ENCODE data around the gene GSTO2.

Gene GSTO2

DNA sequence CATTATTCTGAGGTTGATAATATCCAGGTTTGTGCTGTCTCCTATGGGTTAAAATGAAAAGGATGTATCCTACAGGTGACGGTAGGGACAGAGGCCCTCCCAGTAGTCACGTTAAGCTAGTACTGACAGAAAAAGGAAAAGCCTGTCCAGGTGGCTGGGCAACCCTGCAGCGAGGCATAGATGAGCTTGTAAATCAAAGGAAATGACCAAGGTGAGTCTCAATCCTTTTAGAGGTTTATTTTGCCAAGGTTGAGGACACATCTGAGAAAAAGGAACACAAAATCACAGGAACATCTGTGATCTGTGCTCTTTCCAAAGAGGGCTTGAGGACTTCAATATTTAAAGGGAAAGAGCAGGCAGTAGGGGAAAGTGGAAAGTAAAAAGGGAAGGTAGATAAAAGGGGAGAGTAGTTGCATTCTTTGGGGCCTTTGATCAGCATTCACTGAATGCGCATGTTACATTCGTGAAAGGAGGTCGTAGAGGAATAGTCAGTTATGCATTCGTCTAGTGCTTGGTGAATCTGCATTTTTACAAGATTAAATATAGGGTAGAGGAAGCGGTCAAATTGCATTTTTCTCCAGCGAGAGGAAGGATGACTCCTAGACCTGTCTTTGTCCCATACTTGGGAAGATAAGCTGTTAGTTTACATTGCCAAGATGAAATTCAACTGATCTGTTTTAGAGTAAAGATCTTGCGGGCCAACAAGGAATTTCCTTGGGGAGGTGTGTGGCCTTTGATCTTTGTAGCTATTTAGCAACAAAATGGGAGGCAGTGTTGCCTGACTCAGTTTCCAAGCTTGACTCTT is 15.2 kb upstream of the GSTO2 start:
- no peak for DNase-seq (ENCODE audit: low spot score)

DNA sequence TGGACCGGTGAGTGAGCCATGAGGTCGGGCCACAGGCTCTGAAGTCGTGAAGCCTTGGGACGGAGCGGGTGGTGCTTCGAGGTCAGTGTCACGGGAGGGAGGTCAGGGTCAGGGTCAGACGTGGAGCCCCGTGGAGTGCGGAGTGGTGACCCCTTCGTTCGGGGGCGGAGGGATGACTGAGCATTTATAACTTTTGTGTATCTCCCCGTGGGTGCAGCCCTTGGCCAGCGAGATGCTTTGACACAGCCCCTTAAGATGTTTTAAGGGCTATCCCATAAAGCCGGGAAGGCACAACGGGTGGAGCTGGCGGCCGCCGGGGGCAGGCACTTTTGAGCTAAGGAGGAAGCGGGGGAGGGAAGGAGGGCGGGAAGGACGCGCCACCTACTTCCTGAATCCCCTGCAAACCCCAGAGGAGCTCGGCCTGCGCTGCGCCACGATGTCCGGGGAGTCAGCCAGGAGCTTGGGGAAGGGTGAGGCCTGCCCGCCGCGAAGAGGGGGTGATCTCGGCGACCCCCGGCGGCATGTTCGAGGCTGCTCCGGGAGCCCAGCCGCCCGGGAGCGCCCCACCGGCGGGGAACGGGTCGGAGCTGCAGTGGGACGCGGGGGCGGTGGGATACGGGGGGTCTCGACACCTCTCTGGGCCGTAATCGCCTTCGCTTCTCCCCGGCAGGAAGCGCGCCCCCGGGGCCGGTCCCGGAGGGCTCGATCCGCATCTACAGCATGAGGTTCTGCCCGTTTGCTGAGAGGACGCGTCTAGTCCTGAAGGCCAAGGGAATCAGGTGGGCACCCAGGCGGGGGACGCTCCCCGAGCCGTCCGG is 14.3 kb upstream of the GSTO2 start, which contains the start of gene GSTO1:
GSTO1 (plus strand) TSS at position 400 of the 818 bp plus-strand sequence; CDS start at position 437, 37 bp downstream.
- DNase-seq (ENCODE audit: low spot score) = peak; percentile 73

DNA sequence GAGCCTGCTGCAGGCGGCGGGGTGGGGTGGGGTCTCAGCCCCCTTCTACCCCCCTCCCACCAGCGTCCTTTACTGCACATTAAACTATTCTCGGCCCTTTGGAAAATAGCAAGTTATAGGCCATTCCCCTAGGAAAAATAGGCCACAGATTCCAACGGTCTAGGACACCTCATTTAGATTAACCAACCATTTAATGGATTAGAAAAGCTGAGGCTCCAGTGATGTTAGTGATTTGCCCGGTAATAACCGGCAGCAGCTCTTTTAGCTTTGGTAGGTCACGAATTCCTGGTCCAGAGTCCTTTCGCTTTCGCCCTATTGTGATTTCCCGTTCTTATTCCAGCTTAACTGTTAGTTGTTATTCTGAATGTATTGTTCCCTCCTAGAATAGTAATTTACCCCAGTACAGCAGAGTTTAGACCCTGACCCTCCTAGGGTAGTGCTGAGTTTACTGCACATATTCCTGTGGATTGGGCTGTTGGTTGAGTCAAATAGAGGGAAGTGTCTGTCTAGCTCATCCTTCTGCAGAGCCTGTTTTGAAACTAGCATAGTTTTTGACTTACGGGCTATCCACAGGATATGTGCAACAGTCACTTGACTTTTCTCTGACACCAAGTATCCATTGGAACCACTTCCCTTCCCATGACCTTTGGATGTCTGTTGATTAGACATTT is 13.5 kb upstream of the GSTO2 start:
- DNase-seq (ENCODE audit: low spot score) = no peak

DNA sequence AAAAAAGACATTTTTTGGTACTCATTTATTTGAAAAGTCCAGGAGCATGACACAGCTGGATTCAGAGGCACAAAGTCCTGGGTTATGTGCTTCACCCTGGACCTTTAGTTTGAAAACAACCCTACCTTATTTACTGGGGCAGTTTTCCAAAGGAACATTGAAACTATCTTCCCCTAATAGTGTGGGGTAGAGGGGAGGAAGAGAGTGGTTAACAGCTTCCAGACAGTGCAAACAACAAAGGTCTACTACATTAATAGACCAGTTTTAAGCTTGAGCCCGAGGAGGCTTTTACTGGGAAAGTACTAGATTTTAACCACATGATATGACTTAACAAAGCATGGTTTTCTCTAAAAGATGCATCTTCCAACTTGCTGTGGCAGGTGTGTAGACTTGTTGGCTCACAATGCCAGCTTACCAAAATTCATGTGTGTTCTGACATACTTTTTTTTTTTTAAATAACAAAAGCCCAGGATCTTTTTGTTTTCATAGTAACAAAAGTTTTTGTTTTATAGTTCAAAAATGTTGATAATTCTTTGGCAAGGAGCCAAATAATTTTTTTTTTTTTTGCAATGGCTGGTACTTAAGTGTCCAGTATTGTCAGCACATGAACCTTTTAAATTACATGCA is 12.5 kb upstream of the GSTO2 start:
- no peak for DNase-seq (ENCODE audit: low spot score)

DNA sequence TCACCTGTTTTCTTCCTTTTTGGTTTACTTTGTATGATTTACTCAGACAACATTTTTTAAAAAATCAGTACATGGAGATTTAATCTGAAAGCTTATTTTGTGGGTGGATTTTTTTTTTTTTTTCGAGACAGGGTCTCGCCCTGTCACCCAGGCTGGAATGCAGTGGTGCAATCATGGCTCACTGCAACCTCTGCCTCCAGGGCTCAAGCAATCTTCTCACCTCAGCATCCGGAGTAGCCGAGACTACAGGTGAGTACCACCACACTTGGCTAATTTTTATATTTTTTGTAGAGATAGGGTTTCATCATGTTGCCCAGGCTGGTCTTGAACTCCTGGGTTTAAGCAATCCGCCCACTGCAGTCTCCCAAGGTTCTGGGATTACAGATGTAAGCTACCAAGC is 11.7 kb upstream of the GSTO2 start:
- no peak for DNase-seq (ENCODE audit: low spot score)

DNA sequence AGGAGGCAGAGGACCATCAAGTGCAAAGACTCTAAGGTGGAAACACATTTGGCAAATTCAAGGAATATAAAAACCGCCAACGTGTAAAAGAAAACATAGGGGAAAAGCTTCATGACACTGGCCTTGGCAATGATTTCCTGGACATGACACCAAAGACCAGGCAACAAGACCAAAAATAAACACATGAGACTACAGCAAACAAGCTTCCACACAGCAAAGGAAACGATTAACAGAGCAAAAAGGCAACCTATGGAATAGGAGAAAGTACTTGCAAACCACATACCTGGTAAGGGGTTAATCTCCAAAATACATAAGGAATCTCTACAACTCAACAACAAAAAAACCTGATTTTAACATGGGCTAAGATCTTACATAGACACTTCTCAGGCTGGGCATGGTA is 10.8 kb upstream of the GSTO2 start:
- no peak for DNase-seq (ENCODE audit: low spot score)

DNA sequence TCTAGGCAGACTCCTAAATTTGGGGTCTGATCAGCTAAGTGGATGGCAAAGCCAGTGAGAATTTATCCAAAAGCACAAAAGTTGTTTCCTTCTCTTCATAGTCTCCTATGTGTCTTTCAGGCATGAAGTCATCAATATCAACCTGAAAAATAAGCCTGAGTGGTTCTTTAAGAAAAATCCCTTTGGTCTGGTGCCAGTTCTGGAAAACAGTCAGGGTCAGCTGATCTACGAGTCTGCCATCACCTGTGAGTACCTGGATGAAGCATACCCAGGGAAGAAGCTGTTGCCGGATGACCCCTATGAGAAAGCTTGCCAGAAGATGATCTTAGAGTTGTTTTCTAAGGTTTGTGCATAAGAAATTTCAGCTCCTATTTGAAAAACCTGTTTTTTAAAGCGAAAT is 9.5 kb upstream of the GSTO2 start:
- no peak for DNase-seq (ENCODE audit: low spot score)

DNA sequence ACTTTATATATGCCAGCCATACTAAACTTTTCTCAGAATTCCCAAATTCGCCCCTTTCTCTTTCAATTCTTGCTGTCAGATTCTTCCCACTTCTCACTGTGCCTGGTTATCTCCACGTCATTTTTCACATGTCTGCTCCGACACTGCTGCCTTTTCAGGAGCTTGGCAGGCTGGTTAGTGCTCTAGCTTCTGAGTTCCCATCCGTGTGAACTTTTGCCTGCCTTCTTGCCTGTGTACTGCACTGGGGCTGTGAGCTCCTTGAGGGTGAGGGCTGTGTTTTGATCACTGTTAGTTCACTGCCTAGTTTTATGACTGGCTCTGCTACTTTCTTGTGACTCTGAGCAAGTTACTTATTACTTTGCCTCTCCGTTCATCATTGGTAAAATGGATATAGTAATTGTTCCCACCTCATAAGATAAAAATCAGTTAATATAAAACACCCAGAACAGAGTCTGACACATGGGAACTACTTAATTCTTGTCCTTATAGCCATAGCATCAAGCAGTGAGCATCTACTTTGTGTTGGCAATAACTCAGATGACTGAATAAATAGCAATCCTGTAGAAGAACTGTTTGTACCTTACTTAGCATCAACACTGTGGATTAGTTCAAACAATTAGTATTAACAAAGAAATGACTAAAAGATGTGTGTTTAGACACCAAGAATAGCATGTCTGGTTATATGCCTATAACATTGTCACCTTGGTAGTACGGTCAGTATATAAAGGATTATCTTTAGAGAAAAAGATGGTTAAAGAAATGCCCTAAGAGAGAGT is 8.8 kb upstream of the GSTO2 start:
- no peak for DNase-seq (ENCODE audit: low spot score)

DNA sequence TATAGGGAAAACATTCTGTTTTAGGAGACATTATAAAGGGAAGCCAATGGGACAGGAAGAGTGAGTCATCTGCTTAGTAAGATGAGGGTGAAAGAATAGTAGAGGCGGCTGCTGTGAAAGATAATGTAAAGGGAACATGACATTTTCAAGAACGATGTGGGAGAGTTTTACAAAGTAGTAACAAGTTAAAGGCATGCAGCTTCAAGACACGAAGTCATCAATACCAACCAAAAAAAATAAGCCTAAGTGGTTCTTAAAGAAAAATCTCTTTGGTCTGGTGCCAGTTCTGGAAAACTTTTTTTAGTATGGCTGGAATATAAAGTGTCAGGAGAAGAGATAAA is 8.2 kb upstream of the GSTO2 start:
- DNase-seq (ENCODE audit: low spot score) = peak; percentile 60

DNA sequence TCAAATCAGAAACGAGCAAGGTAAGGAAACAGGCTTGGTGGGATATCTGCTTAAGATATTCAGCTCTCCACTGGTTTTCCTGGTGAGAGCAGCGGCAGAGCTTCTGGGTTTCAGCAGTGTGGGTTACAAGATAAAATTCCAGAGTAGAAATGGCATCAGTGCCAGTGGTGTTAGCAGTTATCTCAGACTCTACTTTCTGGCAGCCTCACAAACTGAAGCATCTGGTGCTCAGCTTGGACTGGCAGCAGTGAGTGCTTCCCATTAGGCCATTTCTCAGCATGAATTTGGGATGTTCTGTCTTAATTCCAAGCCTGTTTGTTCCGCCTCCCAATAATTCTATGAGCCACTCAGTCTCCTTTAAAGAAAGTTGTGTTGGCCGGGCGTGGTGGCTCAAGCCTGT is 6.9 kb upstream of the GSTO2 start:
- DNase-seq (ENCODE audit: low spot score) = no peak

DNA sequence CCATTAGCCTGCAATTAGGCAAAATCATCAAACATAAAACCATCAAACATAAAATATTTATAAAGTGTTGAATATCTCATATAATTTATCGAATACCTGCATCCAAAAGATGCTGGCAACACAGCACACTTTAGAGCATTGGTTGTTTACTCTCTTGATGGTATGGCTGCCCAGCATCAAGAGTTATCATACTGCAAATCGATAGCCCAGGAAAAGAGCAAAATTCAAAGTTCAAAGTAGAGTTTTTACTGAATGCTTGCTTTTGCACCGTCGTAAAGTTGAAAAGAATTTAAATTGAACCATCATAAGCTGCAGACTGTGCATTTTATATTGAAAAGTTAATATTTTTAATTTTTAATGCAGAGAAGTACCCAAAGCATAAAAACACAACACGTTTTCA is 4.2 kb upstream of the GSTO2 start:
- DNase-seq (ENCODE audit: low spot score) = no peak

DNA sequence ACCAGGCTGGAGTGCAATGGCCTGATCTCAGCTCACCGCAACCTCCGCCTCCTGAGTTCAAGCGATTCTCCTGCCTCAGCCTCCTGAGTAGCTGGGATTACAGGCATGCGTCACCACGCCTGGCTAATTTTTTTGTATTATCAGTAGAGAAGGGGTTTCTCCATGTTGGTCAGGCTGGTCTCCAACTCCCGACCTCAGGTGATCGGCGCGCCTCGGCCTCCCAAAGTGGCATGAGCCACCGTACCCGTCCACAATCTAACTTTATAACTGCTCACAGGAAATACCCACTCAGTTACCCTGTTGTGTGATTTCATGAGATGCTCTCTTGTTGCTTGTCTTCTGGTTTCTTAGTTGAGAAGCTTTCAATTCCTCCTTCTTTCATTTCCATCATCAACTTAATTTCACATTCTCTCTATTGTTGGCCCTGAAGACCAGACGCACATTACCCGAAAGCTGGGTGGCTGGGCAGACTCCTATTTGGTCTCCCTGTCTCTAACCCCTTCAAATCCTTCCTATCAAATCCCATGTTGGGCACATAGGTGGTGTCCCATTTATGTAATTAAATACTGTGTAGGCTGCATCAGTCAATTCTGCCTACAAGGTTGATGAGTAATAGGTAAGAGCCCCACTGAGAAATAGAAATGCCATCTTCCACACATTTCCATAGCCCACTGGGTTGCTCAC is 1.1 kb upstream of the GSTO2 start:
- no peak for DNase-seq (ENCODE audit: low spot score)

DNA sequence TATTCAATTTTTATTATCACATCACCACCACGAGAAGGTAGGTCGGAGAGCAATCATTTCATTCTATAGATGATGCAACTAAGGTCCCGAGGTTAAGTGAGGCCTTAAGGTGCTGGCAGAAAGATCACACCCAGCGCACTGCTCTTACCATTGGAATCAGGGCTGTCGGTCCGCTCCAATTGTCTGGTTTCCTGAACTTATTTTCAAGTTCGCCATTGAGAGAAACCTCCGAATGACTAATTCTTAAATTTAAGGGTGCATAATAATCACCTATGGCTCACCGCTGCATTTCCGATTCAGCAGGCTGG is 625 bp upstream of the GSTO2 start:
- DNase-seq (ENCODE audit: low spot score) = no peak

DNA sequence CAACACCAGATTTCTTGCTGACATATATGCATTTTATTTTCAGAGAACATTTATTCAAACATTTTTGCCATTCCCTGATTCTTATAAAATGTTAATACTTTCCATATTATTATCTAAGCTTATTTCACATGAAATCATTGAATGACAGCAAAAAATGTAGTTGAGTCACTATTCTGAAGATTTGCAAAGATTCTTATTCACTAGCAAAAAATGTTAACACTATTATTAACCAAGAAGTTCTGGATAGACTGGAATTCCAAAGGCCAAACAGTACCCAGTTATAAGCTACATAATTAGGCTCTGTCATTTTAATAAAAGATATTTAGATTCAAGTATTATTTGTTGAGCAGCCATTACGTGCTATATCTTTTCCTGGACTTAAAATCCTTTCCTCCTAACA is 4.3 kb downstream of the GSTO2 start:
- DNase-seq (ENCODE audit: low spot score) = no peak

DNA sequence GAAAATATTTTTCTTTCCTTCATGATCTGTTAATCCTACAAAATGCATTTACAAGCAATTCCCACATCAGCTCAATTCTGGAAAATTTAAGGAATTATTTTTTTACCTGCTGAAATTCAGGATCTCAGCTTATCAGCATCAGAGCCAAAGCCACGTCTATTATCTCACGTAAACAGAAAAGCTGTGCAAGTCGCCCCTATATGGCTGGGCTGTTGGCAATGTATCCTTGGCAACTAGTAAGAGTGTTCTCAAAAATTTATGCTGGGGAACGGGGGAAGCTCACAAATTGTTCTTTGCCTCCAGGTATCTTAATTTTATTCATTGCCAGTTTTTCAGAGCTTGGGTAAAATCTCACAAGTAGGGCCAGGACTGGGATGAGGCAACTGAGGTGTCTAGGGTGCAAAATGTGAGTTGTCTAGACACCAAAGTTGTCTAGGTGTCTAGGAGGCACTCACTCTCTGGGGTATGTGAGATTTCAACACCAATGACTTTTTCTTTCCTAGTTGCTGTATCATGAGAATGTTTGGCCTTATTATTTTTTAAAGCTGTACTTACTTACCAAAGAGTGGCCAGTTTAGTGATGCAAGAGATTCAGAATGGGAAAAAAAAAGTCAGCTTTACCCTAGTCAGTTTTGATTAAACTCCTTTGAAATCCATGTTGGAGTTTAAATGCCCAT is 5.1 kb downstream of the GSTO2 start:
- DNase-seq (ENCODE audit: low spot score) = no peak

DNA sequence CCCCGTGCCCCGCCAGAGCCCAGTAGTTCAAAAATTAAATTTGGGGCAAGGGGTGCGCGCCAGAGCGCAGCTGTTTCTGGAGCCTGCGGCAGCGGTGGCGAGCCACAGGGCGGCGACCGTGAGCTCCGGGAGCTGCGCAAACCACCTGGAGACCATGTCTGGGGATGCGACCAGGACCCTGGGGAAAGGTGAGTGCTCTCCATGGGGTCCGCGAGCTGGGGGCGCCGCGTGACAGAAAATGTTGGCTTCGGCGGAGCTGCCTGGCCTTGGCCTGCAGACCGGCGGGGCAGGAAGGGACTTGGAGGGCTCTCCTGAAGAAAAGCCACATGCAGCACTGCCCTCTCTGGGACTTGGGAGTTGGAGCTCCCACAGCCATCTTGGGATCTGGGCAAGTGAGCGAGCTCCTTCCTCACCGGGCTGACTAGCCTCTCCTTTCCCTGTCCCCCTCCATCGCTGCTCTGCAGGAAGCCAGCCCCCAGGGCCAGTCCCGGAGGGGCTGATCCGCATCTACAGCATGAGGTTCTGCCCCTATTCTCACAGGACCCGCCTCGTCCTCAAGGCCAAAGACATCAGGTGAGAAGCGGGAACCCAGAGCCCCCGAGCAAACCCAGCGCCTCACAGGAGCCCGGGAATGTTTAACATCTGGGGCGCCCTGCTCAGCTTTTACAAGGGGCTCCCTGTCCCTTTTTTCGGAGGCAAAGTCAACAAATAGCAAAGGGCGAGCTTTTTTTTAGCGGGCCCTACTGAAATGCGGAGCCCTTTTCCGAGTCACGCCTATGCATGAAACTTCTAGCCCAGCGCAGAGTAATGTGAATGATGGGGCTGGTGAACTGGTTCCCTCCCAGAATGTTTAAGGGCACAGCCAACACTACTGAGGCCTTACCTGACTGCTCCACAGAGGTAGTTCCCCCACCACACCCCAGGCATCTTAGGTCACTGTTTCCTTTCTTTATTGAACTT is 6.1 kb downstream of the GSTO2 start:
- DNase-seq (ENCODE audit: low spot score) = no peak

DNA sequence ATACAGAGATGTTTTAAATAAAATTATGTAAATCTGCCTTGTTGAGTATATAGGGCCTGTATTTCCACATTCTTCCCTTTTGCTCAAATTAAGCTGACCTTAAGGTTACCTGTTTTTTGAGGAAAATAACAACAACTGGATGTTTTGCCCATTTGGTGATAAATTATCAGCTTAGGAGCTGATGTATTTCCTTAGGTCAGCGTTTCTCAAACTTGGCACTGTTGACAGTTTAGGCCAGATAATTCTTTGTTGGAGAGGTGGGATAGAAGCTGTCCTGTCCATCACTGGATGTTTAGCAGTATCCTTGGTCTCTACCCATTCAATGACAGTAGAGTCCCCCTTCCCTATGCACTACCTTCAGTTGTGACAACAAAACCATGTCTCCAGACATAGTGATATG is 7.2 kb downstream of the GSTO2 start:
- no peak for DNase-seq (ENCODE audit: low spot score)

DNA sequence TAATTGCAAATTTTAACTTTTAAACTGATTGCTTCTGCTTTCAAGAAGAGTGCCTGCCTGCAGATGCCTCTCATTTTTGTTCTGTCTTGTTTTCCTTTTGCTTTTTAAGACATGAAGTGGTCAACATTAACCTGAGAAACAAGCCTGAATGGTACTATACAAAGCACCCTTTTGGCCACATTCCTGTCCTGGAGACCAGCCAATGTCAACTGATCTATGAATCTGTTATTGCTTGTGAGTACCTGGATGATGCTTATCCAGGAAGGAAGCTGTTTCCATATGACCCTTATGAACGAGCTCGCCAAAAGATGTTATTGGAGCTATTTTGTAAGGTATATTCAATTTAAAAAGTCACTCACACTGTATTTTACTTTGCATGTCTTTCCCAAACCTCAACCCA is 8.8 kb downstream of the GSTO2 start:
- DNase-seq (ENCODE audit: low spot score) = no peak

DNA sequence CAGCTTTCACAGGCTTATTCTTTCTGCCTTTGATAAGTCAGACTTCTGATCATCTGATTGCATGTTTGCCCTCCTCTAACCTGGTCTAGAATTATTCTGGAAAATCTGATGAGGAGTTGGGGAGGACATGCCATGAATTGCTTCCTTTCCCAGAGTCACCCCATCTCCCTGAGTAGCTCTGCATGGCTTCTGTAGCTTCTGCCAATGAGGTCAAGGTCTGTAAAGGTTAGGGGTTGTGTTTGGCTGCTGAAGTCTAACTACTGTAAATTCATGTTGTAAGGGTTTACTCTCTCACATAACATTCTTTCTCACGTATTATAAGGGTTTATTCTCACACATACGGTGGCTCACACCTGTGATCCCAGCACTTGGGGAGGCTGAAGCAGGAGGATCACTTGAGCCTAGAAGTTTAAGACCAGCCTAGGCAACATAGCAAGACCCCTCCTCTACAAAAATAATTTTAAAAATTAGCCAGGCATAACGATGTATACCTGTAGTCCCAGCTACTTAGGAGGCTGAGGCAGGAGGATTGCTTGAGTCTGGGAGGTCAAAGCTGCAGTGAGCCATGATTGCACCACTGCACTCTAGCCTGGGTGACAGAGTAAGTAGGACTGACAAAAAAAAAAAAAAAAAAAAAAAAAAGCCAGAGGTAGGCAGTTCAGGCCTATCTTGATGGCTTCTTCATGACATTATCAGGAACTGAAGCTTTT is 10.7 kb downstream of the GSTO2 start:
- DNase-seq (ENCODE audit: low spot score) = no peak
